ENCODE data around the gene ZNF830.
"Not testable (repeated sequence)": the region's sequence is repeated elsewhere in the genome, so short reads cannot be mapped to it uniquely, and the experiment has no call there.

Gene ZNF830

GRCh38 chr17:34991606-34992005 lies 30.3 kb downstream of the ZNF830 start:
- no peak for DNase-seq

DNA sequence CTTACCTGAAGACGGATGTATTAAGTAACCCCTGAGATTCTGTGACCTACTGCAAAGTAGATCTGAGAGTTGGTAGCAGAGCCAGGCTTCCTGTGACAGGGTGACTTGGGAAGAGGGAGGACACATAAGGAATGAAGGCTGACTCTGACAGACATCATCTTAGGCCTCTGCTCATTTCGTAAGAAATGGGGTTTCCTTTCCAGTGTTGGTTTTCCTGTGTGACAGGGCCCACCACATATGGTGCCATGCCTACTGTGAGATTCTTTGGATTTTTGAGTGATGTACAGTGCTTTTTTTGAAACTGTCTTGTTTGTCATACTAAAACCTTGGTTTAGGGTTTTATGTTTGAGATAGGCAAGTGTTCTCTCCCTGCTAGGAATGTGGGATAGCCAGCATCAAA lies 31.7 kb downstream of the ZNF830 start:
- no peak for DNase-seq

- no peak for DNase-seq
Observed at GRCh38 chr17:34996422-34997285, 35.3 kb downstream of the ZNF830 start.

- DNase-seq = no peak
Observed at GRCh38 chr17:34997355-34997862, 36.1 kb downstream of the ZNF830 start.

- peak; percentile 75 for DNase-seq
Observed at GRCh38 chr17:34998205-34998604, 36.9 kb downstream of the ZNF830 start.

- no peak for DNase-seq
Observed at GRCh38 chr17:34999456-34999855, 38.1 kb downstream of the ZNF830 start.

GRCh38 chr17:35000965-35001364 lies 39.6 kb downstream of the ZNF830 start:
- not testable (repeated sequence) for DNase-seq

- no peak for DNase-seq
Observed at GRCh38 chr17:35001549-35001948, 40.2 kb downstream of the ZNF830 start.

DNA sequence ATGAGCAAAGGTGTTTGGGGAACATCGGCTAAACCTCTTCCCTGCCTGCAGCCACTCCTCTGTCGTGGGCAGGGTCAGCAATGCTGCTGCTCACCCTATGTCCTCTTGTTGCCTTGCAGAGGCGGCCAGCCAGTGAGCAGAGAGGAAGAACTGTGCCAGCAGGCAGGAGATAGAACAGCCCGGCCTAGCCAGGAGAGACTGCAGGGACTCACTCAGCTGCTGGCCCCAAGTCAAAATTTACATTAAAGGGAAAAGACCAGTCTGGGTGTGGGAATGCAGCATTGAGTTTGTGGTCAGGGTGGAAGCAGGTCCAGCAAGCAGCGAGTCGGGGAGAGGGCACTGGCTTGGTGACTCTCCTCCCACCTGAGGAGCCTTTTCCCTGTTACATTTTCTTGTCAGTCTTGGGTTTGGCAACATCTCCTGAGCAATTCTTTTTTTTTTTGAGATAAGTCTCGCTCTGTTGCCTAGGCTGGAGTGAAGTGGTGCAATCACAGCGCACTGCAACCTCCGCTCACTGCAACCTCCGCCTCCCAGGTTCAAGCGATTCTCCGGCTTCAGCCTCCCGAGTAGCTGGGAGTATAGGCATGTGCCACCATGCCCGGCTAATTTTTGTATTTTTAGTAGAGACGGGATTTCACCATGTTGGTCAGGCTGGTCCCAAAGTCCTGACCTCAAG lies 41.7 kb downstream of the ZNF830 start:
- DNase-seq = no peak

GRCh38 chr17:35003778-35004177 lies 42.4 kb downstream of the ZNF830 start:
- DNase-seq = no peak

DNA sequence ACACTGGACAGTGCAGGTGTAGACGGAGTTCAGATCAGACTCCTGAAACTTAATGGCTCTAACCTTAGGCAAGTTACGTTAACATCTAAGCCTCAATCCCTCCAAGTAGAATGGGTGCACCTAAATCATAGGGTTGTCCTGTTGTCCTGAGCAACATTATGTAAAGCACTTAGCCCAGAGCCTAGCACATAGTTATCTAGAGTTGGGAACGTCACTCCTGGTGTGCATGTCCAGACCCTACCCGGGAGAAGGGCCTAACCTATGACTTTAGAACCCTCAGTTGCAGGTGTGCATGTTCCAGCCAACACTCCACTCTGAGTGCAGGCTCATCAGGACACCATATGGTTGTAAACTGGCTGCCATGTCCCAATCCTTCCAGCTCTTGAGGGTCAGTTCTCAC lies 45.0 kb downstream of the ZNF830 start:
- DNase-seq = no peak

DNA sequence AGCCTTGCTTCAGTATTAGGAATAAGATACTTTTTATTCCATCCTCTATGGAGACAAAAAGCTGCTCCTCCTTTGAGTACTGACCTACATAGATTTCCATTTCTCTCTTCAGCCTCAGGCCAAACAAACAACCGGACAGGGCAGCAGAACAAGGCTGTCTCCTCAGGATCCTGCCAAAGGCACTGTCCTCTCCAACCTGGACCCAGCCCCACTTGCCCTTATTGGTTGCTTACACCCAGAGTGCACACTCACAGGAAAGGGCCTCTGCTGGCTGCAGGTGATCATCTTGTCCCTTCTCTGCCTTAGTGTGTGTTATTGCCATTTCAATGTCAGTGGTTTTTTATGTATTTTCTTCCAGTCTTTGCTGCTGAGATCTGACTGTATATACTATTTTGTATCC lies 45.6 kb downstream of the ZNF830 start:
- DNase-seq = no peak

DNA sequence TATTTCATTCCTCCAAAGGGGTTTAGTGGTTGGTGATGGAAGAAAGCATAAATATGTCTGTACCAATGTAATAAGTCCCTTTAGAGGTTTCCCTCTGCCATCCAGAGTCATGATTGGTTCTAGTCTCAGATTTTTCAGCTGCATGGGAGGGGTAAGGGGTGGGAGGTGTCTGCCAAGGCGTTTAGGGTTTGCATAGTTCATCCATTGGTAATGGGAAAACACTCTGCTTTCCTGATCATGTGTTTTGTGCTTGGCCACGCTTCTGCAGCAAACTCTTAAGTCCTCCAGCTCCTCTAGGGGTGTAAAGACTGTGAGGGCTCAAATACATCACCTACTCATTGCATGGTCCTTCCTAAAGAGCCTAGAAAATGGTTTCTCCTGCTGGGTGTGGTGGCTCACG lies 48.8 kb downstream of the ZNF830 start:
- DNase-seq = no peak

DNA sequence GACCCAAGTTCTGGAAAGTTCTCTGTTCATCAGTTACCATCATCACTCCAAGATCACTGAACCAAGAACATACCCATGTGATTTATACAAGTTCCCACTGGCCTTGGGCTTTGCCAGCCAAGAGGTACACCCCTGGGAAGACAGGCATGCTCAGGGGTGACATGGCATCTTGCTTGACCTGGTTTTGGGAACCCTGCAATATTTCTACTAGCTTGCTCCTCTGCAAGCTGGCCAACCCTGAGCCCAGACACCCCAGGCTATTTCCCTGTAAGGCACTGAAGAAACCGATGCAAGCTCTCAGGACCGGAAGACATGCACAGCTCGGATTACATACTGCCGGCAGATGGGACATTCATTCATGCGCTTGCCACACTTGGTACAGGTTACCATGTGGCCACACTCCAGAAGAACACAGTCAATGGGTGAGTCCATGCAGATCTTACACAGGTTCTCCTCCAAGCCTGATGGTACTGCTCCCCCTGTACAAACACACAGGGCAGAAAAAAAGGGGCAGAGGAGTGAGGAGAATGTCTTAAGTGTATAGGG lies 50.4 kb downstream of the ZNF830 start:
- DNase-seq = no peak
